ENCODE data around the gene LMTK3. TPM values are rescaled to one million over a fixed set of nuclear protein-coding genes. Genes with fewer than 3 reads are reported as not detected.

LMTK3 gene
- total and polyA plus RNA-seq, 9 of the 15 experiments (the other 6 are each of a cell fraction or from before 2014, with no cell fraction given): 0.35 to 12.3 (median 2.0) TPM; not detected in 2

GRCh38 chr19:48539503-48540096 lies 28.0 kb upstream of the LMTK3 start (continued):
- TF ChIP-seq CBX3 (IDR thresholded peaks at IDR 0.05; ENCODE audit: borderline replicate concordance in 1 of 2, low read length in 2 of 2): no peak
- peak; percentile 99 for TF ChIP-seq NFIX (CRISPR knock-in tag; IDR thresholded peaks at IDR 0.05; ENCODE audit: low read depth)
- TF ChIP-seq E2F4 (CRISPR knock-in tag; IDR thresholded peaks at IDR 0.05; ENCODE audit: low read depth): no peak
- peak; percentile 74 for TF ChIP-seq ATF7 (IDR thresholded peaks at IDR 0.05)
- TF ChIP-seq FOXJ2 (tag; IDR thresholded peaks at IDR 0.05): no peak
- TF ChIP-seq SMAD1 (IDR thresholded peaks at IDR 0.05; ENCODE audit: low read depth, low read length, partially characterized antibody): peak; percentile 97
- peak; percentile 100 for TF ChIP-seq NFIC (IDR thresholded peaks at IDR 0.05)
- no peak for TF ChIP-seq TAF9B (IDR thresholded peaks at IDR 0.05; ENCODE audit: partially characterized antibody)
- TF ChIP-seq MEF2D (tag; conservative IDR thresholded peaks at IDR 0.05; ENCODE audit: low read depth): no peak
- TF ChIP-seq ZNF444 (CRISPR knock-in tag; IDR thresholded peaks at IDR 0.05): no peak
- TF ChIP-seq RBM34 (IDR thresholded peaks at IDR 0.05; ENCODE audit: borderline replicate concordance, insufficient read depth, low read length): no peak
- TF ChIP-seq MCM5 (IDR thresholded peaks at IDR 0.05; ENCODE audit: low read depth): no peak
- no peak for TF ChIP-seq NBN (IDR thresholded peaks at IDR 0.05; ENCODE audit: low read depth)
- TF ChIP-seq BACH1 (tag; IDR thresholded peaks at IDR 0.05): no peak
- no peak for TF ChIP-seq ETV1 (tag; conservative IDR thresholded peaks at IDR 0.05; ENCODE audit: low read depth)
- peak; percentile 67; the same call in 1 of the 2 replicates for TF ChIP-seq CREM (IDR thresholded peaks at IDR 0.05; ENCODE audit: low read depth)
- TF ChIP-seq ATF1 (CRISPR knock-in tag; IDR thresholded peaks at IDR 0.05): no peak
- peak; percentile 68 for TF ChIP-seq ATF1 (tag; IDR thresholded peaks at IDR 0.05)
- TF ChIP-seq ATF3 (IDR thresholded peaks at IDR 0.05): peak; percentile 50; the same call in 1 of the 2 replicates
- TF ChIP-seq ATF3 (CRISPR knock-in tag; conservative IDR thresholded peaks at IDR 0.05): no peak
- TF ChIP-seq POLR2B (IDR thresholded peaks at IDR 0.05; ENCODE audit: low read depth, partially characterized antibody): no peak
- no peak for TF ChIP-seq ELK3 (CRISPR knock-in tag; IDR thresholded peaks at IDR 0.05)
- TF ChIP-seq COPS2 (conservative IDR thresholded peaks at IDR 0.05): no peak
- TF ChIP-seq SRSF1 (IDR thresholded peaks at IDR 0.05; ENCODE audit: low read depth, low read length): no peak
- TF ChIP-seq MTF1 (CRISPR knock-in tag; IDR thresholded peaks at IDR 0.05; ENCODE audit: borderline replicate concordance): no peak
- TF ChIP-seq WHSC1 (IDR thresholded peaks at IDR 0.05; ENCODE audit: low read length): no peak
- TF ChIP-seq RBM22 (IDR thresholded peaks at IDR 0.05; ENCODE audit: low read depth, low read length, poor library complexity, severe bottlenecking): no peak
- TF ChIP-seq YY1 (IDR thresholded peaks at IDR 0.05; ENCODE audit: borderline replicate concordance in 1 of 3, control insufficient read depth in 1 of 3, extremely low read depth in 1 of 3, insufficient read depth in 3 of 3, insufficient read length in 1 of 3, insufficient replicate concordance in 2 of 3, low read depth in 1 of 3, low read length in 2 of 3): no peak
- TF ChIP-seq POLR2AphosphoS2 (IDR thresholded peaks at IDR 0.05; ENCODE audit: low read length): no peak
